GM03348 (cell line): ENCODE results near the gene IL36A.

Source experiments
- DNase-seq: peaks from one replicate; pipeline ENCODE4 v3.0.0; 2012; ENCODE audit warnings: low spot score

The IL36A gene

DNA sequence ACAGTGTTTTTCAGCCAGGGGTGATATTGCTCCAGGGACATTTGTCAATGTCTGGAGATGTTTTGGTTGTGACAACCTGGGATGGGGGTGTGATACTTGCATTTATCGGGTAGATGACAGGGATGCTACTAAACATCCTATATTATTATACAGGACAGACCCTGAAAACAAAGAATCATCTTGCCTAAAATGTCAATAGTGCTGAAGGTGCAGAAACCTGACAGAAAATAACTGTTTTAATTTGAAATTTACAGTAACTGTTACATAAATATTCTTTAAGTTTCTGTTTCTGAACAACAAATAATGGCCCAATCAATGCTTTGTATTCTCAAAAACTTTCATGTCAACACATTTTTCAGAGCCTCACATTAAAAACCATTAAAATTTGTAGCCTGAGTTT lies 2.0 kb downstream of the IL36A start:
- DNase-seq = no peak

- no peak for DNase-seq
Observed at GRCh38 chr2:113009622-113010021, 4.4 kb downstream of the IL36A start.

GRCh38 chr2:113010088-113010487 lies 4.8 kb downstream of the IL36A start:
- DNase-seq = peak; percentile 31

DNA sequence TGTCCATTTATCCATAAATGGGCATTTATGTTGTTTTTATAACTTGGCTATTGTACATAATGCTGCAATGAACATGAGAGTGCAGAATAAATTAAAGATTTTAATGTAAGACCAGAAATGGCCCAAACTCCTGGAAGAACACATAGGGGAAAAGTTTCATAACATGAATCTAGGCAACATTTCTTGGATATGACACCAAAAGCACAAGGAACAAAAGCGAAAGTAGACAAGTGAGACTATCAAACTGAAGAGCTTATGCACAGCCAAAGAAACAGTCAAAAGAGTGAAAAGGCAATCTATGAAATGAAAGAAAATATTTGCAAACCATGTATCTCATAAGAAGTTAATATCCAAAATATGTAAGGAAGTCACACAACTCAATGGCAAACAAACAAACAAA lies 5.8 kb downstream of the IL36A start:
- DNase-seq = no peak

DNA sequence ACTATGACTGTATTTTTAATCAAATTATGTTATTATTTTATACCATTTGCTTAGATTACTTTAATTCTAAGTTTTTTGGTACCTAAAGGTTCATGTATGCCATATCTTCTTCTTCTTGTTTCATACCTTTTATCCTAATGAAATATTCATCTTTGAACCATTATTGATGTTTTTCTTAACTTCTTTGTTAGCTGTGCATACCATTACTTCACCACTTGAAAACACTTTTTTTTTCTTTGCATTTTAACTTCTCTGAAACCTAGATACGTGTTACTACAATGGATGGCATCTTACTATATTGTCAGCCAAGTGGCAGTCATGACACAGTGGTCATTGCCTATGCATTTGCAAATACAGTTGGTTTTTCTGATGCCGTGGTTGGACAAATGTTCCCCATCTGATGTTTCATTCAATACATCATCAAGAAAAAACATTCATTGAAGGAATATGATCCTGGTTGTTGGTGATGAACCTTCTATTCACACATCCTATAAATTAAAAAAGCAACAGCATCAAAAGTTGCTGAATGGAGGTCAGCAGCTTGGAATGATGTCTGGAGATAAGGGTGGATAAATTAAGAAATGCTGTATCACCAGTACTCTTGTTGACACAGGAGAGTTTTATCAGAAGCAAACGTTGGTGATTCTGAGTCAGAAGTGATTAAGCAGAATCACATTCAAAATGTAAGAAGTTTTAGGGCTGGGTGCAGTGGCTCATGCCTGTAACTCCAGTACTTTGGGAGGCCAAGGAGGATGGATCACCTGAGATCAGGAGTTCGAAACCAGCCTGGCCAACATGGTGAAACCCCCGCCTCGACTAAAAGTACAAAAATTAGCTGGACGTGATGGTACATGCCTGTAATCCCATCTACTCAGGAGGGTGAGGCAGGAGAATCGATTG lies 7.4 kb downstream of the IL36A start:
- no peak for DNase-seq

GRCh38 chr2:113013336-113013661 lies 8.0 kb downstream of the IL36A start:
- no peak for DNase-seq

DNA sequence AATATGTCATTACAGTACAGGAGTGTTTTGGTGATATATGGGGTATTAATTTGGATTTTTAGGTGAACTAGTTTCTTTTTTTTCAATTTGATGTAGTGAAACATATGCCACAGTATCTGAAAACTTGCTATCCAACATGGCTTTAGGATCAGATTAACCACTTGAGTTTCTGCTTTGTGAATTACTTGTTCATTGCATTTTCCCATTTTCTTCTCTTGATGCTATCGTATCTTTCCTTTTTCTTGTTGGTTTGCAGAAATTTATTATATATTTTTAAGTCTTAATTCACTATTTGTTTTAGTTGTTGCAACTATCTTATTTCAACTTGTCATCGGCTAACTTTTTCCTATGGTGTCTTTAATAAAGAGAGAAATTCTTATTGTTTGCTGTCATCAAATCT lies 8.8 kb downstream of the IL36A start:
- DNase-seq = no peak

GRCh38 chr2:113015042-113015441 lies 9.8 kb downstream of the IL36A start:
- no peak for DNase-seq

GRCh38 chr2:113015655-113016054 lies 10.4 kb downstream of the IL36A start:
- no peak for DNase-seq

DNA sequence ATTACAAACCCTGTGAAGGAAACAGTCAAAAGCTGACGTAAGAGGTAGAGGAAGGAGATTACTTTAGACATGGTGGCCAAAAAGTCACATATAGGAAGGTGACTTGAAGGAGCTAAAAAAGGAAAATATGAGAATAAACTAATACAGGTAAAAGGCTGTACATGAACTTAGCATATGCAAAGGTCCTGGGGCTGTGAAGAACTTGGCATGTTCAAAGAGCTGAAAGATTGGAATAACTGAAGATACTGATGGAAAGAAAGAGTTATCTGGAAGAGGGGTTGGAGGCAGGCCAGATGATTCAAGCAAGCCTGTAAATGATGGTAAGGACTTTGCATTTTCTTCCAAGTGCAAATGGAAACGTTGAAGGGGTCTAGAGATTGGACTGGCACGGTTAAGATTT lies 13.2 kb downstream of the IL36A start:
- no peak for DNase-seq

DNA sequence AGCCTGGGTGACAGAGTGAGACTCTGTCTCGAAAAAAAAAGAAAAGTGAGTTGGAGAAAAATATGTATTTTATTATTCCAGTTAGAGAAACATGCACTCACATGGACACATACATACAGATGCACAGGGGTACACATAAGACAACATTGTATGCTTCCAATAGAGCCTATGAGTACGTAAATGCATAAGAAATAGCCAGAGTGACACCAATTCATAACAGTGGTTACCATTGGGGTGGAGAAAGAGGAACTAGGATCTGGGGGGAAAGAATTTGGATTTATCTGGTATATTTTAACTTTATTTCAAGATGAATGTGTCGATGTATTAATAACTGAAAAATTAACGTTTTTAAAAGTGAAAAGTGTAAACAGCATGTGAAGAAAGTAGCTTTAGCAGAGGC lies 16.1 kb downstream of the IL36A start:
- no peak for DNase-seq

DNA sequence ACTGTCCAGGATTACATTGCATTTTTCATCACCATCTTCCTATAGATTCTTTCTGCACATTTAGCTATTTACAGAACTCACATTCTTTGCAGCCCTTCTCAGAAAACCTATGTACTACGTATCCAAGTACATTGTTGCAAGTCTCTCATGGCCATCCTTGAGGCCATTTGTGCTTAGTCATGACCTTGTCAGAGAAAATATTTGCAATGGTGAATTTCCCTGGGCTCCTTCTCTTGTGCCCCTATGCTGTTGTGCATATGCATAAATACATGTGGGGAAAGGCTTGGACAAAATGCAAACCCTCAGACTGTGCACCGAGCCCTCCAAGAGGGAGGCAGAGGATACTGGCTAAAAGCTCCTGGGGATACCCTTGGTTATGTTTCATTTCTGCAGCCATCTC lies 19.5 kb downstream of the IL36A start:
- no peak for DNase-seq

DNA sequence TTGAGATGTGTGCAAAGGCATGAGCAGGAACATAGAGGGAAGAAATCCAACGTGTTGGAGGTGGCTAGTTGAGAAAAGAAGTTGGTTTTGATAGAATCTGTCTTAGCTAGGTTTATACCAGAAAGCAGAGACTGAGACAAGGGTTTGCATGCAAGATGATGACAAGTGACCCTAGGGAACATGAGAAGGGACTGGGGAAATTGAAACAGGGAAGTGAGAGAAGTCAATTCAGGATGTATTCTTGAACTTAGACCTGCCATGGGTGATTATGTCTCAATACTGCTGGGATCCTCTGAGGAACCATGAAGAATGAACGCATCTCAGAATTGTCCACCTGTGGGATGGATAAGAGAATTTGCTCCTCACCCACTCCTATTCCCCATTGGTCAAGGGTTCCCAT lies 20.5 kb downstream of the IL36A start:
- no peak for DNase-seq

- DNase-seq = no peak
Observed at GRCh38 chr2:113027691-113028090, 22.4 kb downstream of the IL36A start.

DNA sequence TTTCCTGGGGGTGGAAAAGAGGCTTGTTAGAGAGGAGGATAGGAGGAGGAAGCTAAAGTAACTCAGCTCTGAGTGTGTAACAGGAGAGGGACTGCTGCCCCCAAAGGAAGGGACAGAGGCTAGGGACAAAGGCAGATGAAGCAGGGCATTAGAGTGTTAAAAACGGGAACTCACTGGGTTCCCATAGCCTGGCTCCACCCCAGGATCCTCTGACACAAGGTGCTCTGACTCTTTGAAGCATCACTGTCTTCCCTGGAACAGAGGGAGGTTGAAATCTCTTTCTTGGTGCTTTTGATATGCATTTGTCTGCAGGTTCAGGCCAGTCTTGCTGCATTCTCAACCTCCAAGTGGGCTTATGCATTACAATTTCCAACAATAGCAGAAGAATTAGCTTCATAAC lies 22.9 kb downstream of the IL36A start:
- no peak for DNase-seq

DNA sequence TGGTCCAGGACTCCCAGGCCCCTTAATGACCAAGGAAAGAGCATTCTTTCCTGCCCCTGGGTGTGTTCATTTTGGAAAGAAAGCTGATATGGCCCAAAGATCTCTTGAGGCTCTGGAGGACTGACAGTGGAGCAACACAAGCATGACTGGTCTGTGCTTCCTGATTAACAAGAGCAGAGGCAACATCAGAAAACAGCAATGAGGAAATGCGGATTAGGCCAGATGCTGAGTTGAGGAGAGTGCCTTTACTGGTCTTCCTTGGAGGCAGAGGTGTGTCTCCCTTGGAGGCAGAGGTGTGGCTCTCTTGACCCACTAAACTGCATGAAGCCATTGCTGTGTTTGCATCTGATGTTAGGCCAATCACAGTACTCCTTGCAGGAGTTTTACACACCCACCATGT lies 27.5 kb downstream of the IL36A start:
- no peak for DNase-seq

DNA sequence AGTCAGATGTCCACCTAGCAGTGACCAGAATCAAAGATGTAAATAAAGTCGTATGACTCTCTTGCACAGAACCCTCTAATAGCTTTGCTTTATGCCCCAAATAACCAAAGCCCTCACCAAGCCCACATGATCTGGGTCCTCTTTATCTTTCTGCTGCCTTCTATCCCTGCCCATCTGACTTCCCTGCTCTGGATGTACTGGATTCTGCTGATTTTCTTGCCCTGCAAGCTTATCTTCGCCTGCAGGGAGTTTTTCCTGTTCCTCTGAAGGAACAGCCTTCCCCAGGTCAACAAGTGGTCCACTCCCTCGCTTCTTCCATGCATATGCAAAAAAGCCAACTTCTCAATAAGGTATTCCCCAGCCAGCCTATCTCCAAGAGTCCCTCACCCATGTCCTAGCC lies 28.8 kb downstream of the IL36A start:
- DNase-seq = no peak

GRCh38 chr2:113036763-113037162 lies 31.5 kb downstream of the IL36A start:
- no peak for DNase-seq

DNA sequence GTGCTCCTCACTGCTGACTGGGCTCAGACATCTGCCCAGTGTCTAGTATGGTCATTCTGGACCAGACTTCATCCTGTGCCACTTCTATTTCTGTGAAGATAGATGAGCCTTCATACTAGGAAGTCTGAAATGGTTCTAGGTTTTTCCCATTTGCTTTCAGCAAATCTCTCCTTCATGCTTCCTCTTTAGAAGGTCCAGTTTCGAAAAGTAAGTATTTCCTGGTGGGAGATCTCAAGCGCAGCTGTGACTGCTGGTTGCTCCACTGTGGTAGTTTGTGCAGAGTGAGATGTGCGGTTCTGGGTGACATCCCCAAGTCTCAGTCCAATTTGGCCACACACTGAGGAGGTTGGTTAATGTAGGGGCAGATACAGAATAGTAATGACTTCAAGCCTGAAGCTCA lies 33.0 kb downstream of the IL36A start:
- no peak for DNase-seq

- DNase-seq = no peak
Observed at GRCh38 chr2:113039158-113039557, 33.9 kb downstream of the IL36A start.

GRCh38 chr2:113039719-113040118 lies 34.5 kb downstream of the IL36A start:
- no peak for DNase-seq

- DNase-seq = no peak
Observed at GRCh38 chr2:113041871-113042270, 36.6 kb downstream of the IL36A start.

GRCh38 chr2:113046465-113046864 lies 41.2 kb downstream of the IL36A start:
- no peak for DNase-seq
